Measurements from ENCODE around the gene DGCR2.

DNA sequence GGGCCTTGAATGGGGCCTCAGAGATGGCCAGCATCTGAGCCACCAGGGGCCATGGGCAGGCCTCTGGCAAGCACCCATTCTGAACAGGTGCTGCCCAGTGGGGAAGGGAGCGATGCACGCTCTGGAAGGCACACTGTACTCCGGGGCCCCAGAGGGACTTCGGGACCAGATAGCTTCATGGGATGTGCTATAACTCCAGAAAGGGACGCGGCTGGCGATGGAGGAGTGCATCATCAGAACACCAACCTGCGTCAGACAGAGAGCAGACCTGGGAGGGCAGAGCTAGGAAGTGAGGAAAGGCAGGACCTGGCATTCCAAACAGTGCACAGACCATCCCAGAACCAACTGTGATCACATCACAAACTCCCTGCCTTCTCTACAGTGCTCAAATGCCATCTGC is 16.8 kb downstream of the DGCR2 start:
- TF ChIP-seq, protein P1, sequence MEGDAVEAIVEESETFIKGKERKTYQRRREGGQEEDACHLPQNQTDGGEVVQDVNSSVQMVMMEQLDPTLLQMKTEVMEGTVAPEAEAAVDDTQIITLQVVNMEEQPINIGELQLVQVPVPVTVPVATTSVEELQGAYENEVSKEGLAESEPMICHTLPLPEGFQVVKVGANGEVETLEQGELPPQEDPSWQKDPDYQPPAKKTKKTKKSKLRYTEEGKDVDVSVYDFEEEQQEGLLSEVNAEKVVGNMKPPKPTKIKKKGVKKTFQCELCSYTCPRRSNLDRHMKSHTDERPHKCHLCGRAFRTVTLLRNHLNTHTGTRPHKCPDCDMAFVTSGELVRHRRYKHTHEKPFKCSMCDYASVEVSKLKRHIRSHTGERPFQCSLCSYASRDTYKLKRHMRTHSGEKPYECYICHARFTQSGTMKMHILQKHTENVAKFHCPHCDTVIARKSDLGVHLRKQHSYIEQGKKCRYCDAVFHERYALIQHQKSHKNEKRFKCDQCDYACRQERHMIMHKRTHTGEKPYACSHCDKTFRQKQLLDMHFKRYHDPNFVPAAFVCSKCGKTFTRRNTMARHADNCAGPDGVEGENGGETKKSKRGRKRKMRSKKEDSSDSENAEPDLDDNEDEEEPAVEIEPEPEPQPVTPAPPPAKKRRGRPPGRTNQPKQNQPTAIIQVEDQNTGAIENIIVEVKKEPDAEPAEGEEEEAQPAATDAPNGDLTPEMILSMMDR (conservative IDR thresholded peaks at IDR 0.05; ENCODE audit: low read depth, low read length): no peak
- no peak for TF ChIP-seq POLR2A (IDR thresholded peaks at IDR 0.05; ENCODE audit: low read depth, low read length)

All from IMR-90 (cell line).